ENCODE results near the gene ST3GAL3. TPM values are rescaled to one million over a fixed set of nuclear protein-coding genes. Genes with fewer than 3 reads are reported as not detected.

Gene ST3GAL3, protein sequence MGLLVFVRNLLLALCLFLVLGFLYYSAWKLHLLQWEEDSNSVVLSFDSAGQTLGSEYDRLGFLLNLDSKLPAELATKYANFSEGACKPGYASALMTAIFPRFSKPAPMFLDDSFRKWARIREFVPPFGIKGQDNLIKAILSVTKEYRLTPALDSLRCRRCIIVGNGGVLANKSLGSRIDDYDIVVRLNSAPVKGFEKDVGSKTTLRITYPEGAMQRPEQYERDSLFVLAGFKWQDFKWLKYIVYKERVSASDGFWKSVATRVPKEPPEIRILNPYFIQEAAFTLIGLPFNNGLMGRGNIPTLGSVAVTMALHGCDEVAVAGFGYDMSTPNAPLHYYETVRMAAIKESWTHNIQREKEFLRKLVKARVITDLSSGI
- total RNA-seq, result 60.1 TPM

DNA sequence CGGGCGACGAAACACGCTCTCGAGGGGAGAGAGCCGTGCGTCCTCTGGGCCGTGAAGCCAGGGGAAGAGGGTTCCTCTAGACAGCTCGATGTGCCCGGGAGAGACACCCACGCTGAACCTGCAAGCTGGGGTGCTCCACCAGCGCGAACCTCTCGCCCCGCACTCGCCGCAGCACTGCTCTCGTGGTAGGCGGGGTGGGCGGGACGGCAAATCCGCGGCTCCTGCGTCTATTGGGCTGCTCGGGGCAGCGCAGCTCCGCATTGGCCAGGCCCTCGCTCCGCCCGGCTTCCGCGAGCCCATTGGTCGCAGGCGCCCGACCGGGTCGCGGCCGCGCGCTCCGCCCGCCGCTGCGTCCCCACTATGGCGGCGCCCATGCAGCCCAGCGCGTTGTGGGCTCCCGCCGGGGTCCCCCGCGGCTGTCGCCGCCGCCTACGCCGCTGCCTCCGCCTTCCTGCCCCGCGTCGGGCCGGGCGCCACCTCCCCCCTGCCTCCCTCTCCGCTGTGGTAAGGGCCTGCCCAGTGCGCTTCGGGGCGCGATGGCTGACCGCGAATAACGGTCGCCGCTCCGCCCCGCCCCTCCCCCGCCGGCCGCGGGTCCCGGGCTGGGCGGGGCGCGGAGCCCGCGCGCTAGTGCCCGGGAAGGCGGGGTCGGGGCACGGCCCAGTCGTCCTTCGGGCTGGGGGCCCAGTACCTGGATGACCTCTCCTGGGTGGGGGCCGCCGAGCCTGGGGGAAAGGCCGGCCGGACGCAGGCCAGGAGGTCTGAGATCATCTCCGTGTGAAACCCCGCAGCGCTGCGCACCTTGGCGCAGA, at the start of gene ST3GAL3:
TSS of gene ST3GAL3 (plus strand) at position 347 of the 812 bp plus-strand sequence. CDS start 28,727 bp downstream, outside the sequence.

DNA sequence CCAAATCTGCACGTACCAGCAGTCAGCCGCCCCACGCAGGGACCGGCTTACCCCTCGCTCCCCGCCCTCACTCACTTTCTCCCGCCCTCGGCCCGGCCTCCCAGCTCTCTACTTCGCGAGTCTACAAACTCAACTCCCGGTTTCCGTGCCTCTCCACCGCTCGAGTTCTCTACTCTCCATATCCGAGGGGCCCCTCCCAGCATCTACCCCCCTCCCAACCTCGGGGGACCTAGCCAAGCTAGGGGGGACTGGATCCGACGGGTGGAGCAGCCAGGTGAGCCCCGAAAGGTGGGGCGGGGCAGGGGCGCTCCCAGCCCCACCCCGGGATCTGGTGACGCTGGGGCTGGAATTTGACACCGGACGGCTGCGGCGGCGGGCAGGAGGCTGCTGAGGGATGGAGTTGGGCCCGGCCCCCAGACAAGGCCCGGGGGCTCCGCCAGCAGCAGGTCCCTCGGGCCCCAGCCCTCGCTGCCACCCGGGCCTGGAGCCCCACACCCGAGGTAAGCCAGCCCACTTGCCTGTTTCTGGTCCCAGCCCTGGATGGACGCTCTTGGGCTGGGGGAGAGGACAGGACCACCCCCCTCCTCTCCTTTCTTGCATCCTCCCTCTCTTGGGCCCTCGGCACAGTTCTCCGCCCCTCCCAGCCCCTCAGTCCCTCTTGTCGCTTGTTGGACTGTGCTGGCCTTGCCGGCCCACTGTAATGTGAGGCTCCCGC, 226.2 kb downstream of the ST3GAL3 start, which contains the start of gene ARTN:
TSS of gene ARTN (plus strand) at position 416 of the 715 bp plus-strand sequence. CDS start 1,856 bp downstream, outside the sequence.

DNA sequence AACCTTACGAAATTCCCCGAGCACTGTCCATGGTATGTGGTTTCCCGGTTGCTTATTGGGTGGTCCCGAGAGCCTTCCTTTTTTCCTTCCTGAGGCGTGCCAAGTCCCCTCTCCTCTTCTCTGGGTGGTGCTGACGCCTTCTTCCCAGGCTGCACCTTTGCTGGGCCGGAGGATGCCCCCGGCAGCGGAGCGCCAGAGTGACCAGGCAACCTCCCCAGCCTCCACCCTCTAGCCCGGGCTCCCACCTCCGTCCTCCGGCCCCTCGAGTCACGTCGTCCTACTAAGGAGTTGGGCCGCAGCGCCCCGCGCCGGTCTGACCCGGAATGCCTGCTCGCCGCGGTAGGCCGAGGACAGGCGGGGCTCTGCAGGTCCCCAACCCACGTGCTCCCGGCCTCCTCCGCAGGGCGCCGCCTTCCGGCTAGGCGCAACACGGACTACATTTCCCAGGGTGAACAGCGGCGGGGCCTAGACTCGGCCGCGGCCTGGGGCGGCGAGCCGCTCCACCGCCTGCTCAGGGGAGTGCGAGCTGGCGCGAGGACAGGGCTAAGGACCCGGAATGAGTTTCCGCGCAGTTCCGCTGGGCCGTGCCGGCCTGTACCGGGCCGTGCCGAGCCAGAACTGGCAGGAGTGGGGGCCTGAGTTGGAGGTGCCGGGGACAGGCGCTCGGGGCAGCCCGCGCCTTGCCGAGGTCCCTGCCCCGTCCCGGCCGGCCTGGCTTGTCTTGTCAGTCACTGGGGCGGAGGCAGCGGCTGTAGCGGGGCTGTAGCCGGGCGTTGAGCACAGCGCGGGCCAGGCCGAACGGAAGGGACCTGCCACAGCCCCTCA, 239.1 kb downstream of the ST3GAL3 start, which contains the start of gene IPO13:
TSS of gene IPO13 (plus strand) at position 715 of the 825 bp plus-strand sequence. CDS start 651 bp downstream, outside the sequence.

DNA sequence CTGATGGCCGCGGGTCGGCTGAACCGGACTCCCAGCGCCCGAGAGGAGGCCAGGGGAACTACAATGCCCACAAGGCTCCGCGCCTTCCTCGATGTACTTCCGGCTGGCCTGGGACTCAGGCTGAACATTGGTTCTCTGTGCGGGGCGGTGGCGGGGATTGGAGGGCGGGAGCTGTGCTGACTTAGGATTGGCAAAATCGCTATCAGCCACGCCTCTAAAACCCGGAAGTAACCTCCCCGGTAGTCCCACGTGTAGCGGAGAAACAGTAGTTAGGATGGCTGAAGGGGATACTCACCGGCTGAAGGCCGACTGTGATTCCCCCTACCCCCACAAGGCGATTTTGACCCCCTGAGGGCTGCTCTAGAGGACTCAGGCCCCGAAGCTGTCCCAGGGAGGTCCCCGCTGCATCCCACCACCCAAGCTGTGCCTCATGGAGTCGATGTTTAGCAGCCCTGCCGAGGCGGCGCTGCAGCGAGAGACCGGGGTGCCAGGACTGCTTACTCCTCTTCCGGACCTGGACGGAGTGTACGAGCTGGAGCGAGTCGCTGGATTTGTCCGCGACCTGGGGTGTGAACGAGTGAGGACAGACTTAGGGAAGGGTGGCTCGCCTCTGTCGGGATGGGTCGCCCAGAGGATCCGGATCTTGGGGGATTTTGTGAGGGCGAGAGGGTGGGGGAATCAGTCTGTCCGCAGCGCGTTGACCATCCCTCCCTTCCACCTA, 262.6 kb downstream of the ST3GAL3 start, which contains the start of gene DPH2:
TSS of gene DPH2 (plus strand) at position 265 of the 721 bp plus-strand sequence. CDS start at position 431, 166 bp downstream.

DNA sequence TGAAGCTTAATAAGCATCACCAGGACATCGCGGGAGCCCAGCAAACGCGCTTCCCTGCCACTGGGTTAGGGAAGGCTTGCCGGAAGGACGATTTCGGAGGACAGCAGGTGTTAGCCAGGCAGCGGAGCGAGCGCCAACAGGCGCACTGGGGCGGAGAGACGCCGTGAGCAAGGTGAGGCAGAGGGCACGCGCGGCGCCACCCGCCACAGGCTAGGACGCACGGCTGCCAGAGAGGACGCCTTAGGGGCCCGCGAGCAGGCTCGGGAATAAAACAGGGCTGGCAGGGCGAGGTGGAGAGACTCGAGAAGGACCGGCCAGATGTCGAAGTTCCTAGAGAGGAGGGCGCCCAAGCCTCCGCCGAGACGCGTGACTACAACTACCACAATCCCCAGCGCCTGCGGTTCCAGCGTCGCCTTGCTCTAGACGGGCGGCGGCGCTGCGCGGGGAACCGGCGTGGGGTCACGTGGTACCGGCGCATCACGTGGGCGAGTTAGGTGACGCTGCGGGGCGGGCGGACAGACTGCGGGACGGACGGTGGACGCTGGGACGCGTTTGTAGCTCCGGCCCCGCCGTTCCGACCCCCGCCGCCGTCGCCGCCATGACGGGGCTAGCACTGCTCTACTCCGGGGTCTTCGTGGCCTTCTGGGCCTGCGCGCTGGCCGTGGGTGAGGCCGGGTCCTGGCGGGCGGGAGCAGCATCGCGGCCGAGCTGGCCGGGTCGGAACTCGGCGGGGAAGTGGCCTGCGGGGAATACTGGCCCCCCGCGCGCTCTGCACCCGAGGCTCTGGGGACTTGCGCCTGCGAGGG, 267.3 kb downstream of the ST3GAL3 start, which contains the start of gene ATP6V0B:
TSS of gene ATP6V0B (plus strand) at position 518 of the 806 bp plus-strand sequence. CDS start at position 599, 81 bp downstream.

DNA sequence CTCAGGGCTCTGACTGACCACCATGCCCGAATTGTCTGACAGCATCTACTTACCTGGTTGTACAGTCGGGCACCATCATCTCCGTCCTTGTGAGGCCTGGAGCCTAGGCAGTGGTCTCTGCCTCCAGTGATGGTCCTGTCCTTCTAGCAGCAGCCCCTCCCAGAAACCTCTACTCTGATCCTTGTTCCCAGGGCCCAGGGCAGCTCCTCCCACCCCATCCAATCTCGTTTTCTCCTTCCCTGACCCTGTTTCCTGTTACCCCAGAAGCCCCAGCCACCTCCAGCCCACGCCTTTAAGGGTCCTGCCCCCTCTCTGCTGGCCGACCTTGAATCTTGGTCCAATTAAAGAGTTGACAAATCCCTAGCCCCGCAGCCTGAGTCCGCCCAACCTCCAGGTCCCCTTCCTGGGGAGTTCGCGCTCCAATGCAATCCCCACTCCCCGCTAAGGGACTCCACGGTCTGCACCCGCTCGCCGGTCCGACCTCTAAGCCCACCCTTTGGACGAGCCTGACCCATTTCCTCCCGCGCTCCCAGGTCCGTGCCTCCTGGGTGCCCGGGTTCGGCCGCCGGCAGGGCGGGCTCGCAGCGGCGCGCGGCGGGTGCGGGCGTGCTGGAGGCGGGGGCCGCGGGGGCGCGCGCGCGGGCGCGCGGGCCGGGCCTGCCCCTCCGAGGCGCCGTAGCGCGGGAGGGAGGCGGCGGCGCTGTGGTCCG, 271.4 kb downstream of the ST3GAL3 start, which contains the start of gene B4GALT2:
TSS of gene B4GALT2 (plus strand) at position 660 of the 710 bp plus-strand sequence. CDS start 1,951 bp downstream, outside the sequence.

Small RNA genes lying within 50 kb of the gene (small RNA-seq; reads per million reads assigned to genes)
- gene AL451062.2 (ENCODE audit: low replicate concordance) (not detected), gene RF00026 (ENCODE audit: low replicate concordance) (not detected)

Other genes starting within 250 kb of the ST3GAL3 start
- gene PTPRF, start 176.7 kb upstream of the ST3GAL3 start, total RNA-seq, result 73.2 TPM
- gene KDM4A, start 57.4 kb upstream of the ST3GAL3 start, total RNA-seq, result 80.1 TPM
- 0.31 TPM for gene ARTN, start 226.3 kb downstream of the ST3GAL3 start, total RNA-seq
- gene IPO13, start 239.4 kb downstream of the ST3GAL3 start, total RNA-seq, result 23.5 TPM